Suprapubic skin (tissue), 4 donors: Measurements from ENCODE around the gene AP1S3.

Experiments
- CTCF ChIP-seq, 2 donors: fragments of 200-600 bp in 1 of 2; fragments of 450-650 bp in 1 of 2; sonication (generic) in 1 of 2; IDR thresholded peaks; one replicate each; pipeline ENCODE4 v1.5.1; 2016 to 2019; ENCODE audit warnings: antibody characterized with exemption in 2 of 2, mild to moderate bottlenecking in 1 of 2, moderate library complexity in 1 of 2
- POLR2A ChIP-seq, 2 donors: fragments of 450-650 bp; IDR thresholded peaks; one replicate each; pipeline ENCODE4 v1.6.1; 2017; ENCODE audit warnings: antibody characterized with exemption in 2 of 2, mild to moderate bottlenecking in 2 of 2, moderate library complexity in 2 of 2
- POLR2AphosphoS5 ChIP-seq, 3 donors: sonication (generic); formaldehyde crosslinking; IDR thresholded peaks; one replicate each; pipeline ENCODE4 v1.6.1; 2017; ENCODE audit warnings: antibody characterized with exemption in 3 of 3

GRCh38 chr2:223820549-223820948 lies 16.8 kb downstream of the AP1S3 start:
- TF ChIP-seq POLR2A (IDR thresholded peaks at IDR 0.05) (no peak), CTCF (IDR thresholded peaks at IDR 0.05) (no peak), POLR2AphosphoS5 (IDR thresholded peaks at IDR 0.05) (no peak)
